ENCODE data around the gene SMC6. TPM values are rescaled to one million over a fixed set of nuclear protein-coding genes. Genes with fewer than 3 reads are reported as not detected.

The SMC6 gene
- polyA plus RNA-seq, 1 experiment, result 18.3 TPM

DNA sequence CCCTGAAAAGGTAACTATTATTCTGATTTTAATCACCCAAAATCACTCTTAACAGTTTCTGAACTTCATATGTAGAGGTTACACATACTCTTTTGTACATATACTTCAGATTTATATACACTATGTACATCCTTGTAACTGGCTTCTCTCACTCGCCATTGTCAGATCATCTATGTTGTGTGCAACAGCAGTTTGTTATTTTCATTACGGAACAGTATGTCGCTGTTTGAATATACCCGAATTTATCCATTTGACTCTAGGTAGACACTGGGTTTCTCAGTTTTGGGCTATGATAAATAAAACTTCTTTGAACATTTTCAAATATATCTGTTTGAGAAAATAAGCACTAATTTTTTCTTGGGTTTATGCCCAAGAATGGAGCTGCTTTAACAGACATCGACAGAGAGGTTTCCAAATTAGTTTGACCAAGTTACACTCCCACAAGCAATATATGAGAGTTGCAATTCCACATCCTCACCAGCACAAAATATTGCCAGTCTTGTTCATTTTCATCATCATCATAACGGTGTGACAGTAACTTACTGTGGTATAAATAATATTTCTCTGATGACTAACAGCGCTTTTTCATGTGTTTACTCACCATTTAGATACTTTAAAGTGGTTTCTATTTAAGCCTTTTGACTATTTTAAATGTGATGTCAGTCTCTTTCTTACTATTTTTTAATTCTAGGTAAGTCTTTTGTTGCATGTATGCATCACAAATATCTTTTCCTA, 80.9 kb downstream of the SMC6 start:
- Histone ChIP-seq H3K27me3 (ENCODE audit: control insufficient read depth, insufficient read depth, low read length) (no peaks in the 10 kb centered on the region), H3K9me3 (ENCODE audit: control insufficient read depth, insufficient read depth, low read length) (no peaks in the 10 kb centered on the region), H3K4me3 (ENCODE audit: low read depth, low read length) (no peak overlapping the region), H3K27ac (ENCODE audit: low read depth, low read length) (no peak overlapping the region)
- TF ChIP-seq, protein P1, sequence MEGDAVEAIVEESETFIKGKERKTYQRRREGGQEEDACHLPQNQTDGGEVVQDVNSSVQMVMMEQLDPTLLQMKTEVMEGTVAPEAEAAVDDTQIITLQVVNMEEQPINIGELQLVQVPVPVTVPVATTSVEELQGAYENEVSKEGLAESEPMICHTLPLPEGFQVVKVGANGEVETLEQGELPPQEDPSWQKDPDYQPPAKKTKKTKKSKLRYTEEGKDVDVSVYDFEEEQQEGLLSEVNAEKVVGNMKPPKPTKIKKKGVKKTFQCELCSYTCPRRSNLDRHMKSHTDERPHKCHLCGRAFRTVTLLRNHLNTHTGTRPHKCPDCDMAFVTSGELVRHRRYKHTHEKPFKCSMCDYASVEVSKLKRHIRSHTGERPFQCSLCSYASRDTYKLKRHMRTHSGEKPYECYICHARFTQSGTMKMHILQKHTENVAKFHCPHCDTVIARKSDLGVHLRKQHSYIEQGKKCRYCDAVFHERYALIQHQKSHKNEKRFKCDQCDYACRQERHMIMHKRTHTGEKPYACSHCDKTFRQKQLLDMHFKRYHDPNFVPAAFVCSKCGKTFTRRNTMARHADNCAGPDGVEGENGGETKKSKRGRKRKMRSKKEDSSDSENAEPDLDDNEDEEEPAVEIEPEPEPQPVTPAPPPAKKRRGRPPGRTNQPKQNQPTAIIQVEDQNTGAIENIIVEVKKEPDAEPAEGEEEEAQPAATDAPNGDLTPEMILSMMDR (IDR thresholded peaks at IDR 0.05; ENCODE audit: low read depth, low read length), result no peak
- ChIA-PET POLR2A (no interaction called here), CTCF (interaction anchor here (1.3 to 6.5 kb wide), 10 partner anchors 17 to 900 kb away, joined by 3 to 123 read pairs (median 10); partner anchors contain the start of gene VSNL1)
- no peak for DNase-seq (ENCODE audit: low read depth, low spot score)

DNA sequence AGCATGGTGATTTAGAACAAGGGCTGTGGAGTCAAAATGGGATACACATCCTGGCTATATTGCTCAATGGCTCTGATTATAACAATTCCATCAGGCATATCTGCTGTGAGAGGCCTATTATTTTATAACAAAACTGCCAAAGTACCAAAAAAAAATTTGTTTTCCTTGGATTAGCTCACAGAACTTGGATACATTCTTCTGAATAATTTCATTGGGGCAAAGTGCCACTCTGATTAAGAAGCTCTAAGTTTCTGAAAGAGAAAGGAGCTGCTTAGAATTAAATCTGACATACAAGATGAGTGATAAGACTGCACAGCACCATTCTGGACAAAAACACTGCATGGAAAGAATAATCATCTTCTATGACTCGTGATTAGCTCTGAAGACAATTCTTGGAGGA, 85.7 kb downstream of the SMC6 start:
- TF ChIP-seq, protein P1 (IDR thresholded peaks at IDR 0.05; ENCODE audit: low read depth, low read length), result no peak
- ChIA-PET POLR2A (no interaction called here), CTCF (interaction anchor here (1.0 to 5.8 kb wide), 2 partner anchors 196 to 358 kb away, joined by 3 to 123 read pairs; no protein-coding TSS in a partner anchor)
- Histone ChIP-seq H3K9me3 (ENCODE audit: control insufficient read depth, insufficient read depth, low read length) (no peaks in the 10 kb centered on the region), H3K27me3 (ENCODE audit: control insufficient read depth, insufficient read depth, low read length) (no peaks in the 10 kb centered on the region), H3K27ac (ENCODE audit: low read depth, low read length) (no peak overlapping the region), H3K4me3 (ENCODE audit: low read depth, low read length) (no peak overlapping the region)
- no peak for DNase-seq (ENCODE audit: low read depth, low spot score)

DNA sequence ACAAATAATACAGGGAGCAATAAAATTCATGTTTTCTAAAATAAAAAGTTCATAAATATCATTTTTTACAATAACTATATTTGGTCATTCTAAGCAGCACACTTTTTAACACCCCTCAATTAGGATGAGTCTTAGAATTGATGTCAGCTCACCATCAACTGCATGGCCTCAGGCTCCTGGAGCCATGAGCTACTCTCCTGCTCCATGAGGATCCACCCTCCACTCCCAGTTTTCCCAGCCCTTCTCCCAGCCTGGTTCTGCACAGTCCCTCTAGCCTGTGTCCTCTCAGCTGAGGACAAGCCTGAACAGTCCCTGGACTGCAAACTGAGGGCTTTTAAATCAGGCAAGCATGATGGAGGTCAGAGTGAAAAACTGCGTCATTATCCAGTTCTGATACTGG, 89.1 kb downstream of the SMC6 start:
- no peak overlapping the region for H3K4me3 ChIP-seq (ENCODE audit: low read depth, low read length)
- TF ChIP-seq, protein P1 (IDR thresholded peaks at IDR 0.05; ENCODE audit: low read depth, low read length), result no peak
- no peak overlapping the region for H3K27ac ChIP-seq (ENCODE audit: low read depth, low read length)
- CTCF ChIA-PET, result interaction anchor here (2.1 kb wide), 1 partner anchor 194 kb away, joined by 5 read pairs; no protein-coding TSS in a partner anchor
- H3K9me3 ChIP-seq (ENCODE audit: control insufficient read depth, insufficient read depth, low read length), result no peaks in the 10 kb centered on the region
- POLR2A ChIA-PET, result no interaction called here
- DNase-seq (ENCODE audit: low read depth, low spot score), result no peak
- no peaks in the 10 kb centered on the region for H3K27me3 ChIP-seq (ENCODE audit: control insufficient read depth, insufficient read depth, low read length)

DNA sequence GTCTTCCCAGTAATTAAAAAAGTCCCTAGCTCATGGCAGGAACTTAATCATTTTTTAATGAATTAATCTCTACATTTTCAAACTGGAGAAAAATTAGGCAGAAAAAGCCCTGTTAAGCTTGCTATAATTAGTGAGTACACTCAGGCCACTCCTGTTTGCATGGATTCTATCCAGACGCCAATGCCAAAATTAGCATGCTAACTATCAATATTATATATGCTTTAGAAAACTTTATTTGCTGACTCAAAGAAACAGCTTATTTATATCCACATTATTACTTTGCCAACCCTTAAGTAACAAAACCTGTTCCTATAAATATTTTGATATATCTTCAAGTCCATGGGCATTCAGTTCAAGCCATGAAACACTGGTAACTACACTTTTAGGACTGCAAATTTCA, 90.9 kb downstream of the SMC6 start:
- TF ChIP-seq, protein P1 (IDR thresholded peaks at IDR 0.05; ENCODE audit: low read depth, low read length), result no peak
- Histone ChIP-seq H3K27ac (ENCODE audit: low read depth, low read length) (no peak overlapping the region), H3K9me3 (ENCODE audit: control insufficient read depth, insufficient read depth, low read length) (no peaks in the 10 kb centered on the region), H3K27me3 (ENCODE audit: control insufficient read depth, insufficient read depth, low read length) (no peaks in the 10 kb centered on the region), H3K4me3 (ENCODE audit: low read depth, low read length) (no peak overlapping the region)
- ChIA-PET CTCF (interaction anchor here (0.9 to 4.6 kb wide), 4 partner anchors 9 to 192 kb away, joined by 3 to 53 read pairs (median 8); no protein-coding TSS in a partner anchor), POLR2A (no interaction called here)
- no peak for DNase-seq (ENCODE audit: low read depth, low spot score)

DNA sequence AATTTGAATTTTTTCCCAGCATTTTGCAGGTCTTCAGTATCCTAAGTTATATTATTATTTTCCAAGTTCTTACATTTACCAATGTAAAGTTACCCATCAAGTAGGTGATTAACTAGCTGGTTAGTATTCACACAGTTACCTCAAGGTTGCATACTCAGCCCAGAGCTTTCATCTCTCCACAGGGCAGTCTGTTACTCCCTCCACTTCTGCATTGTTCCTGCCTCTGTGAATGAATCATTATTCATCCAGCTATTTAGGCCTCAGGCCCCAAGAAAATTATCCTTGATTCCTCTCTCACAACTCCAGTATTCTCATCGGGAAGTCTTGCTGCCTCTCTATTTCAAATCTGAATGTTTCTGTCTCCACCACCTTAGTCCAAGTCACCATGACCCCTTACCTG, 92.2 kb downstream of the SMC6 start:
- ChIA-PET CTCF (interaction anchor here (1.1 to 4.6 kb wide), 3 partner anchors 10 to 889 kb away, joined by 3 to 53 read pairs (median 12); no protein-coding TSS in a partner anchor), POLR2A (interaction anchor here (1.1 kb wide), 1 partner anchor 92 kb away, joined by 6 read pairs; the partner anchor contains the start of genes GEN1 and SMC6)
- no peak for DNase-seq (ENCODE audit: low read depth, low spot score)

More for the DNA sequence above, 92.2 kb downstream of the SMC6 start:
- Histone ChIP-seq H3K9me3 (ENCODE audit: control insufficient read depth, insufficient read depth, low read length) (no peaks in the 10 kb centered on the region), H3K4me3 (ENCODE audit: low read depth, low read length) (no peak overlapping the region), H3K27ac (ENCODE audit: low read depth, low read length) (no peak overlapping the region), H3K27me3 (ENCODE audit: control insufficient read depth, insufficient read depth, low read length) (no peaks in the 10 kb centered on the region)
- TF ChIP-seq, protein P1 (IDR thresholded peaks at IDR 0.05; ENCODE audit: low read depth, low read length), result no peak
